IPS DF 6.9 (cell line): ENCODE measurements around the gene SH3RF2.

ENCODE experiments used
- DNase-seq: peaks from one replicate; pipeline ENCODE4 v3.0.0-alpha.2; 2013; ENCODE audit warnings: low read depth, low spot score
- H3K27ac ChIP-seq: one replicate; pipeline ENCODE4 v1.5.1; 2013; ENCODE audit warnings: low read length, control low read depth
- H3K27me3 ChIP-seq: 2 replicates; pipeline ENCODE4 v1.6.1; 2013; ENCODE audit warnings: mild to moderate bottlenecking, low read length; ENCODE audit not compliant: control insufficient read depth, insufficient read depth
- H3K36me3 ChIP-seq: 2 replicates; pipeline ENCODE4 v1.6.1; 2013; ENCODE audit warnings: low read length; ENCODE audit not compliant: control insufficient read depth, insufficient read depth
- H3K4me1 ChIP-seq: 2 replicates; pipeline ENCODE4 v1.6.1; 2013; ENCODE audit warnings: low read length; ENCODE audit not compliant: control insufficient read depth, insufficient read depth
- H3K4me3 ChIP-seq: 2 replicates; pipeline ENCODE4 v1.5.1; 2013; ENCODE audit warnings: mild to moderate bottlenecking, low read length
- H3K9me3 ChIP-seq: 2 replicates; pipeline ENCODE4 v1.6.1; 2013; ENCODE audit warnings: low read length, inconsistent platforms; ENCODE audit not compliant: control insufficient read depth, insufficient read depth
- WGBS: extraction: QIAGEN DNeasy Blood & Tissue Kit; methylation state at CpG from one replicate; pipeline ENCODE4 v1.1.7; 2013; ENCODE audit warnings: mixed read lengths, missing lambda C conversion rate; ENCODE audit not compliant: insufficient read length, insufficient coverage; 5-methylcytosine and 5-hydroxymethylcytosine counted together

Gene SH3RF2

GRCh38 chr5:146034605-146035004 lies 98.2 kb downstream of the SH3RF2 start:
- Histone ChIP-seq H3K27me3 (no peaks in the 10 kb centered on the region), H3K9me3 (no peaks in the 10 kb centered on the region), H3K27ac (no peak overlapping the region), H3K36me3 (no peaks in the 10 kb centered on the region), H3K4me1 (no peaks in the 10 kb centered on the region), H3K4me3 (no peak overlapping the region)
- no CpG with 5 or more reads among the region's 4 CpGs for WGBS
- DNase-seq: no peak

- Histone ChIP-seq H3K27me3 (no peaks in the 10 kb centered on the region), H3K4me3 (no peak overlapping the region), H3K27ac (no peak overlapping the region), H3K9me3 (no peaks in the 10 kb centered on the region), H3K36me3 (no peaks in the 10 kb centered on the region), H3K4me1 (no peaks in the 10 kb centered on the region)
- WGBS: no CpG with 5 or more reads among the region's 3 CpGs
- no peak for DNase-seq
Measured at GRCh38 chr5:146039420-146039819, 103.0 kb downstream of the SH3RF2 start.

GRCh38 chr5:146040527-146040926 lies 104.1 kb downstream of the SH3RF2 start:
- H3K9me3 ChIP-seq: no peaks in the 10 kb centered on the region

GRCh38 chr5:146041180-146041789 lies 104.9 kb downstream of the SH3RF2 start:
- Histone ChIP-seq H3K36me3 (no peaks in the 10 kb centered on the region), H3K27me3 (no peaks in the 10 kb centered on the region), H3K4me3 (no peak overlapping the region), H3K27ac (no peak overlapping the region), H3K9me3 (no peaks in the 10 kb centered on the region), H3K4me1 (no peaks in the 10 kb centered on the region)
- no CpG with 5 or more reads among the region's 10 CpGs for WGBS
- no peak for DNase-seq

More at GRCh38 chr5:146040527-146040926, 104.1 kb downstream of the SH3RF2 start:
- Histone ChIP-seq H3K4me3 (no peak overlapping the region), H3K27ac (no peak overlapping the region), H3K4me1 (no peaks in the 10 kb centered on the region), H3K27me3 (no peaks in the 10 kb centered on the region), H3K36me3 (no peaks in the 10 kb centered on the region)
- no CpG with 5 or more reads among the region's 3 CpGs for WGBS
- DNase-seq: no peak

- no peaks in the 10 kb centered on the region for H3K36me3 ChIP-seq
- DNase-seq: no peak
- no CpG with 5 or more reads among the region's 5 CpGs for WGBS
- H3K9me3 ChIP-seq: no peaks in the 10 kb centered on the region
- H3K4me1 ChIP-seq: no peaks in the 10 kb centered on the region
- H3K27me3 ChIP-seq: no peaks in the 10 kb centered on the region
- no peak overlapping the region for H3K27ac ChIP-seq
- no peak overlapping the region for H3K4me3 ChIP-seq
Measured at GRCh38 chr5:146042628-146043279, 106.4 kb downstream of the SH3RF2 start.

GRCh38 chr5:146043722-146044121 lies 107.3 kb downstream of the SH3RF2 start:
- H3K36me3 ChIP-seq: no peaks in the 10 kb centered on the region
- H3K9me3 ChIP-seq: no peaks in the 10 kb centered on the region
- no CpG with 5 or more reads among the region's 4 CpGs for WGBS
- DNase-seq: no peak
- no peaks in the 10 kb centered on the region for H3K4me1 ChIP-seq
- no peaks in the 10 kb centered on the region for H3K27me3 ChIP-seq
- no peak overlapping the region for H3K27ac ChIP-seq
- no peak overlapping the region for H3K4me3 ChIP-seq

- Histone ChIP-seq H3K4me3 (no peak overlapping the region), H3K27ac (no peak overlapping the region), H3K9me3 (no peaks in the 10 kb centered on the region), H3K27me3 (no peaks in the 10 kb centered on the region), H3K36me3 (no peaks in the 10 kb centered on the region), H3K4me1 (0 out of 2 replicates have a peak, but pooled peaks cover 2% of the 10 kb centered on the region)
- no peak for DNase-seq
- WGBS: no CpG with 5 or more reads among the region's 4 CpGs
Measured at GRCh38 chr5:146047396-146047795, 111.0 kb downstream of the SH3RF2 start.

- Histone ChIP-seq H3K4me1 (0 out of 2 replicates have a peak, but pooled peaks cover 2% of the 10 kb centered on the region), H3K36me3 (no peaks in the 10 kb centered on the region), H3K4me3 (no peak overlapping the region), H3K27ac (no peak overlapping the region), H3K27me3 (no peaks in the 10 kb centered on the region), H3K9me3 (no peaks in the 10 kb centered on the region)
- no peak for DNase-seq
- WGBS: no CpG with 5 or more reads among the region's 15 CpGs
Measured at GRCh38 chr5:146048994-146049703, 112.8 kb downstream of the SH3RF2 start.

- no peaks in the 10 kb centered on the region for H3K27me3 ChIP-seq
- no peak for DNase-seq
- WGBS: no CpG with 5 or more reads among the region's 3 CpGs
- no peak overlapping the region for H3K27ac ChIP-seq
- 0 out of 2 replicates have a peak, but pooled peaks cover 2% of the 10 kb centered on the region for H3K4me1 ChIP-seq
- H3K9me3 ChIP-seq: no peaks in the 10 kb centered on the region
- no peak overlapping the region for H3K4me3 ChIP-seq
- no peaks in the 10 kb centered on the region for H3K36me3 ChIP-seq
Measured at GRCh38 chr5:146049704-146050026, 113.3 kb downstream of the SH3RF2 start.

GRCh38 chr5:146050086-146050485 lies 113.7 kb downstream of the SH3RF2 start:
- Histone ChIP-seq H3K4me3 (no peak overlapping the region), H3K9me3 (no peaks in the 10 kb centered on the region), H3K27me3 (no peaks in the 10 kb centered on the region), H3K36me3 (no peaks in the 10 kb centered on the region), H3K27ac (no peak overlapping the region), H3K4me1 (0 out of 2 replicates have a peak, but pooled peaks cover 2% of the 10 kb centered on the region)
- no CpG with 5 or more reads among the region's 5 CpGs for WGBS
- no peak for DNase-seq
